Activated naive CD8-positive, alpha-beta T cell treated with anti-CD3 and anti-CD28 coated beads, Interleukin-2, amount 50 U/mL, for 16 hours (primary cell): ENCODE results near the gene SKIC3.

ENCODE experiments used
- DNase-seq: peaks from one replicate; pipeline ENCODE4 v3.0.0-alpha.2; 2020; ENCODE audit warnings: low read depth, low spot score

Gene SKIC3

DNA sequence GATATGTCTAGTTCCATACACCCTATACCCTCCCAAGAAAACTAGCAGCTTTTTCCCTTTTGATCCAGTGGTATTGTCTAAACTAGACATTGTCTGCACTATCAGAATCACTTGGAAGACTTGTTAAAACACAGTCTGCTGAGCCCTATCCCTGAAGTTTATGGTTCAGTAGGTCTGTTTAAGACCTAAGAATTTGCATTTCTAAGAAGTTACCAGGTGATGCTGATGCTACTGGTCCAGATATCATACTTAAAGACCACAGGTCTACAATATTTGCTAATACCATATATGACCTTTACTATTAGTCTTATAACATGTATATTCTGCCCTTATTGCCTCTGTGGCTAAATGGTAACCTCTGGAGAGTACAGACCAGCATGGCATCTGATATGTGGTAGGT is 23.3 kb downstream of the SKIC3 start:
- DNase-seq: no peak

DNA sequence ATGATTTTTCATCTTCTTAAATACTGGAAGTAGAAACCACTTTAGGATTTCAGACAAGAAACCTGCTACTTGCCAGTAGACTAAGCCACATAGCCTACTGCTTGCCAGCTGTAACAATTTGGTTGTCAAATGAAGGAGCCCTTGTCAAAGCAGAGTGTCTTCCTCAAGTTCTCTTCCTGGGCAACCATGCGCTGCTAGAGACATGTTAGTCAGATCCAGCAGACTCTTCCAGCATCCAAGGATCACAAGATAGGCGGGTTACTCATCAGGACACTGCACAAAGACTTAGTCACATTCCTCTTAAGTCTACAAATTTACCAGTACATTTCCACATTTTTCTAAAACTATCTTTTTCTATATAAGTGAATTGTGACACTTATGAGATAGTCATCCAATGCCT is 24.4 kb downstream of the SKIC3 start:
- no peak for DNase-seq

DNA sequence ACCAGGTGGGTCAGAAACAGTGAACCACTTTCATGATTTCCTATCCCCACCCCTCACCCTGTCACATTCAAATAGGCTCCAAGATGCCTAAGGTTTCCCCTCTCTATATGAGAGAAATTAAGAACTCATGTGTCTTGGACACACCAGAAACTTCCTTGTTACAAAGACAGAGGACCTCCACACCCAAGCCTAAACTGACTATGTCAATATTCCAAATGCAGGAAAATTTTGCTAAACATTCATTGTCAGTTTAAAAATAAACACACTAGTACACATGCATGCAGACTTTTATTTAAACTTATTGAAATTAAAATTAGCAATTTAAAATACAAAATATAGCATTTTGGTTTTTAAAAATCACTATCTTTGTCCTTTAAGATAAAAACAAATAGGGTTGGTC is 26.2 kb downstream of the SKIC3 start:
- no peak for DNase-seq

DNA sequence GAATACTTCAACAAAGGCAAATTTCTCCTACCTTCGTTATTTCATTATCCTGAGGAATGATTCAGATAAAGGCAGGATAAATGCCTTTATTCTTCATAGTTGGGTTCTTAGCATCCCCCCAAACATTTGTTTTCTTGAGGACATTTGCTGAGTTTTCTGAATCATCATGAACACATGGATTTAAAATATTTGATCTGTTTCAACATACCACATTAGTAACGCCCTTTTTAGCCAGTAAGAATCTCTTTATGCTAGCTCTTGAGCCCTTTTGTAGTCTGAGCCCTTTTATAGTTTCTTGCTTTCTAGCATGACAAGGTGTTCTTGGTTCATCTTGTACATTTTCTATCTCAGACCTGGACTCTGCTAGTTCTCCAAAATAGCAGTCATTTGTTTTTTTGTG is 27.9 kb downstream of the SKIC3 start:
- DNase-seq: no peak

DNA sequence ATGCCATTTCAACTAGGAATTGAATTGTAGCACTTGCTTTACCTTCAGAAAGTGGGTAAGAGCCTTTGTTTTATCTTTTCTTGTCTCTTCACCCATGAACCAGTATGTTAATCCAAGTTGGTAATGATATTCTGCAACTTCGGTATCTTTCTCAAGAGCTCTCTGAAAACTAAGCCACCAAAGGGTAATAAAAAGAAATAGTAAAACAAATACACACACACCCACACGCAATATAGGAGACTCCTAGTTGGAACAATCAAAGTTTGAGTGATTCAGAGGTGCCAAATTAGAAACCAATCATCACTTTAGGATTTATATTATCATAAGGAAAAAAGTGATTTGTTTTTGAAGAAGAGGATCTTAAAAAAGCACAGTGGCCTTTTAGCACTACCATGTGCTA is 30.4 kb downstream of the SKIC3 start:
- DNase-seq: no peak

DNA sequence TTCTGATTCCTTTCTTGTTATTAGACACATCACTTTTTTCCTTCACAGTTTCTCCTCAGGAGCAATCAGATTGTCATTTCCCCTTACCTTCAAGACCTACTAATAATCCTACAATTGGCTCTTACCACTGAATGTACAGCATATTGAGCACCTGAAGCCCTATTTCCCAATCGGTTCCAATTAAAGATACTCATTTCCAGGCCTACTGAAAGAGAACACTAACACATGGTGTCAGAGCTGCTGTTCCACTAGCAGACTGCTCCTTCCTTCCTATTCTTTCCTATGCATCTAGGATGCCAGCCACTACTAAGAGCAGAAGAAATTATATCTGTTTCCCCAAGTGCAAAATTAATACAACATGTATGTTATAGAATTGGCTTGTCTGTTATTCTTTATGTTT is 34.6 kb downstream of the SKIC3 start:
- DNase-seq: no peak

DNA sequence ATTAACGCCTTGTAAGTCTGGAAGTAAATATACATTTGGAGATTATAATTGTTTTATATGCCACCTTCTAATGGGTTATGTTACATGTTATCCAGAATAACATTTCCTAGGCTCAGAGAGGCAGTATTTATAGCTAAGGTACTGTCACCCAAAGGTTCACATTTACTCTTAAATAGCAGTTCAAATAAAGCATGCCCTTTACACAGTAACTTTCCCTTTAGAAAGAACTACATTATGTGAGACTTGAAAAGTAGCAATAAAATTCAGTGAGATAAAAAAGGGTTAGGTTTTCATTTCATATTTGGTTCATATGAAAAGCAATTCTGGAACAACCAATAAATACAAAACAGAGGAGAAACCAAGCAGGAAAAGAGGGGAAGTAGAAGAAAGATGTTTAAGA is 35.1 kb downstream of the SKIC3 start:
- no peak for DNase-seq

DNA sequence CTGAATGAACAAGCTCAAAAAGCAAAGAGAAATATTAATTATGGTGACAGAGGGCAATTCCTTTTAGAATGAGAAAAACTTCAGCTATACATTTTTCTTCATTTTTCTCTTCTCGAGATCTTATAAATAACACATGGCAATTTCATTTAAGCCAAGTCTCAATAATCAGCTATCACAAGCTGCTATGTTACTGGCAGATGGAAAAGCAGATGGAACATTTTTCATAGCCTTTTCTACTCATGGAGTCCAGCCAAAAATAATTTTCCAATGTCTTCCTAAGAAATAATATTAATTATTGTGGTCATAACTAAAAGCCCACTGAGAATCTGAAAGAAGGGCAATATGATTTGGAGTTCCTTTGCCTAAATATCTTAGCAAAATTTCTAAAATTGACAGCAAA is 35.6 kb downstream of the SKIC3 start:
- no peak for DNase-seq

DNA sequence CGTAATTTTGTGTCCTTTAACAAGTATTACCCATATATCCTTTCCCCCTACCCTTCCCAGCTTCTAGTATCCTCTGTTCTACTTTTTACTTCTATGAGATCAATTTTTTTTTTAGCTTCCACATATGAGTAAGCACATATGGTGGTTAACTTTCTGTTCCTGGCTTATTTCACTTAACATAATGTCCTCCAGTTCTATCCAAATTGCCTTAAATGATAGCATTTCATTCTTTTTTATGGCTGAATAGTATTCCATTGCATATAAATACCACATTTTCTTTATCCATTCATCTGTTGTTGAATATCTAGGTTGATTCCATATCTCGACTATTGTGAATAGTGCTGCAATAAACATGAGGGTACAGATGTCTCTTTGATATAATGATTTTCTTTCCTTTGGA is 36.4 kb downstream of the SKIC3 start:
- no peak for DNase-seq

DNA sequence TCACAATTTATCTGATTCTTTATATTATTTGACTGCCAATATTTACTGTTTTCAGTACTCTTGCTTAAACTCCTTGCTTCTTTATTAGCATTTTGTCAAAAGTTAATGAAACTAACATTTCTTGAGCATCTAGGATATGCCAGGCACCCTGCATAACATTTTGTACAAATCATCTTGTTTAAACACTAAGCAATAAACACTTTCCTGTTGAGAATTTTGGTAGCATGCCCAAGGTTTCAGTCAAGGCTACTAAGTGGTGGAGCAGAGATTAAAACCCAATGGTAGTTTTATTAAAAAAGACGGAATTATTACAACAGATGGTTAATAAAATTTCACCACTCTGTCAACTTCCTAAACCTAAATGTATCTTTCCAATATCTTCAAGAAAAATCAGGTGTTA is 43.2 kb downstream of the SKIC3 start:
- no peak for DNase-seq

DNA sequence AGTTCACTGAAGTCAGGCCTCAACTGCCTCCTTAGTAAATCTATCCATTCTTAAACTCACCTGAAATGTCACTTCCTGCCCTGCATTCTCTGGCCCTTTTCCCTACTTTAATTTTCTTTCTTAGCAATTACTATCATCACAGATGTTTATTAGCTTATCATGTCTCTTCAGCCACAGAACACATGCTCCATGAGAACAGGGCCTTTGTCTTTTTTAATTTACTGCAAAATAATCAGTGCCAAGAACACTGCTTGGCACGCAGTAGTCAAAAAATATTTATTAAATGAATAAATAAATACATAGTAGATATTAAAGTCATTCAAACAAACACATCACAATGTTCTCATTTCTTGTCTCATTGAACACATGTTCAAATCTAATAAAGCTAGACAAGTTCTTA is 46.2 kb downstream of the SKIC3 start:
- no peak for DNase-seq
